ENCODE measurements around the gene HNRNPA1.
A peak's percentile ranks its signal among the peaks of the same experiment; 100 is the strongest.
"Not testable (repeated sequence)": the region's sequence is repeated elsewhere in the genome, so short reads cannot be mapped to it uniquely, and the experiment has no call there.

Gene HNRNPA1

DNA sequence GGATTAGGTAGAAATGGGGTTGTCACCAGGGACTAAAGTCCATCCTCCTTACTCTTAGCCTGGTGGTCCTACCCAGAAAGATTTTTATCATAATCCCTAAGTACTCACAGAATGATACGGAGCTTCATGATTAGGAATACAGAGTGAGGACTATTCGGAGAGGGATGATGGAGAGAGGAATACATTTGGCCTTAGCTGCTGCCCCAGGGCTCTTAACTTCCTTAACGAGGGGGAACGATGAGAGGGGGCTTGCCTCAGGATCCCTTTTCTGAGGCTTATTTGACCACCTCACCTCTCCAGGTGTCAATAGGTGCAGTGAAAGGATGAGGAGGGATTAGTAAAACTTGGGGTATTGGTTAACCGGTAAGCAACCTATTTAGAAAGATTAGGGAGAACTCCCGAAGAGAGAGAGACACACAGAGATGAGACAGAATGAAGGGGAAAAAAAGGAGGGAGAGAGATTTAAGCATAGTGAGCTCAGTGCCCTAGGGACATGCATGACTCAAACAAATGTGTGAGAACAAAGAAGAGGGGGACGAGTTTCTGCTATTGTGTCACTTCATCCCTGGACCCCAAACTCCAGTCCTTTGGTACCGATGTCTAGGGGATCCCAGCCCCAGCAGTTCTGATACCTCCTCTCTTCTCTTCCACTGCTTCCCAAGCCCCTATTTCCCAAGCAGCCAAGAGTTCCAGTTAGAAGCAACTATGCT lies 19.1 kb downstream of the HNRNPA1 start:
- no peak for DNase-seq

DNA sequence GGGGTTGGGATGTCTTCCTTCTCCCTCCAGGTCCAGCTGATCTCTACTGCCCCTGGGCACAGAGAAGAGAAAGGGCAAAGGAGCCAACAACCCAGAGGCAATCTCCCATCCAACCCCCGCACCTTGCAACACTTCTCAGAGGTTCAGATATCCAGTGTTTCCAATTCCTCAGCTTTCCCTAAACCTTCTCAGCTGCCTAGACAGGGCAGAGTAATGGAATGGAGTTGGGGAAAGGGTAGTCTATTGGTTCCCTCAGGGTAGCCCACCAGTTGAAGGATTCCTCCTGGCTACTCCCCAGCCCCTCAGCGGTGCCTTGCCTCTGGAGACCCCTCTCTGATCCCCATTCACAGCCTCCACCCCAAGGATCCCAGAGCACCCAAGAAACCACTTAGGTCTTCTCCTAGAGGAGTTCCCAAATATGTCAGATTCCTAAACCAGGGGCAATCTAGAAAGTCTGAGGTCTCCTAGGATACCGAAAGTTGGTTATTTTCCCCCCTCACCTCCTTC lies 19.8 kb downstream of the HNRNPA1 start:
- no peak for DNase-seq

DNA sequence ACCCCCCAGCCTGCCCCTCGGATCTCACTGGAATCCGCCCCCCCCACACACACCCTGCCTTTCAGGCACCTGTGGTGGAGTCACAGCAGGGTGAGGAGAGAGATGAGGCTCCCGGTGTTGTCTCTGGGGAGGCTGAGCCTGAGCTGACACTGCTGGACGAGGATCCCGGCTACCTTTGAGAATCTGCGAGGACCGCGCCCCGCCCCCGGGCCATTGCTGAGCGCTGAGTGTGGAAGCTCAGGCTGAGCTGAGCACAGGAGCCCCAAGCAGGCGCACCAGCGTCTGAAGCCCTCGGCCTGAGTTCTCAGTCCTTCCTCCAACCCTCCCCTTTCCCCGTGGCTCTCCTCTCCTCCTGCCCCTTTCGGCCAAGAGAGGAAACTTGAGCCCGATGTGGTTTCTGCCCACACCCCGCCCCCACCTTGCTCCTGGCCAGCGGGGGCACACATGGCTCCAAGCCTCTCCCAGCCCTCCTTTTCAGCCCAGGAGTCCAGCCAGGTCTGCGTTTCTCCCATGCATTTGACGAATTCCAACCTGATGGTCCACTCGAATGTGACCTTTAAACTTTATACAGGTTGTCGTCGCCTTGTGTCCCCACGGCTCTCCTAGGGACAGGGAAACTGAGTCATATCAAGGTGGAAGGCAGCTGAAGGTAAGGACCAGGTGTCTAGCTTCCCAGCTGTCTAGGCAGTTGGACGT lies 20.4 kb downstream of the HNRNPA1 start, which contains the start of gene NFE2:
NFE2 (minus strand) TSS at position 284 of the 696 bp plus-strand sequence. CDS start 5,767 bp downstream, outside the sequence.
- peak; percentile 52 for DNase-seq

DNA sequence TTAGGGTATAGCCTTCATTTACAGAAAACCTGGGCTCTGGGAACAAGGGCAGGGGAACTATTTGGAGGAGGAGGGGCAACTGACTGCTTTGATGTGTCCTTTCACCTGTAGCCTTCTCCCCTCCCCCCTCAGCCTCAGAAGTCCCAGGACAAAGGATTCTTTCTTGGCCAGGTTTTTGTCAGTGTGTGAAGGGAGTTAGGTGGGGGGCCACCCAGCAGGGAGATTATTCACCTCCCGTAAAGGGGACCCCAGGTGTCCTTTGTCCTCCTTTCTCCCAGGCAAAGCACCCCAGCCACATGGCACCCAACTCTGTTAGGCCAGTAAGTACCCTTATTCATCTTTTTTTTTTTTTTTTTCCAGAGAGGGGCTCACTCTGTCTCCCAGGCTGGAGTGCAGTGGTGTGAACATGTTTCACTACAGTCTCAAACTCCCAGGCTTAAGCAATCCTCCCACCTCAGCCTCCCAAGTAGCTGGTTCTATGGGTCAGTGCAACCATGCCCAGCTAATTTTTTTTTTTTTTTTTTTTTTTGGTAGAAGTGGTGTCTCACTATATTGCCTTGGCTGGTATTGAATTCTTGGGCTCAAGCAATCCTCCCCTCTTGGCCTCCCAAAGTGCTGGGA lies 21.0 kb downstream of the HNRNPA1 start:
- no peak for DNase-seq

GRCh38 chr12:54303640-54304039 lies 23.1 kb downstream of the HNRNPA1 start:
- DNase-seq, result no peak

- peak; percentile 78 for DNase-seq
Measured at GRCh38 chr12:54304187-54304810, 23.8 kb downstream of the HNRNPA1 start.

GRCh38 chr12:54306925-54307741 lies 26.6 kb downstream of the HNRNPA1 start:
- DNase-seq, result peak; percentile 81

DNA sequence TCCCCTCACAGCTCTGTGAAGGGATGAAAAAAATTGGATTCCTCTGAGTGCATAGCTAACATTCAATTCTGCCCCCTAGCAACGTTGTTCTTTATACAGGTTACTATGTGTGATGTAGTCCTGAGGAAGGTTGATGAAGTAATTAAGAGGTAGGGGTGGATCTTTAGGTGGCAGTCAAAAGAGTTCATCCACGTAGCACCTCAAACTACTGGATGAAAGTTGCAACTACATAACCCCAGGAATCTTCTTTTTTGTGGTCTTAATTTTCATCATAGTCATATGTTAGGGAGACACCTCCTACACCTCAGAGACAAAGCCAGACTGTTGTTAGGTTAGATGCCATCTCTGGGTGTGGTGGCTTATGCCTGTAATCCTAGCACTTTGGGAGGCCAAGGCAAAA lies 30.5 kb downstream of the HNRNPA1 start:
- no peak for DNase-seq

- not testable (repeated sequence) for DNase-seq
Measured at GRCh38 chr12:54312309-54312708, 31.8 kb downstream of the HNRNPA1 start.

GRCh38 chr12:54321363-54321762 lies 40.8 kb downstream of the HNRNPA1 start:
- no peak for DNase-seq

DNA sequence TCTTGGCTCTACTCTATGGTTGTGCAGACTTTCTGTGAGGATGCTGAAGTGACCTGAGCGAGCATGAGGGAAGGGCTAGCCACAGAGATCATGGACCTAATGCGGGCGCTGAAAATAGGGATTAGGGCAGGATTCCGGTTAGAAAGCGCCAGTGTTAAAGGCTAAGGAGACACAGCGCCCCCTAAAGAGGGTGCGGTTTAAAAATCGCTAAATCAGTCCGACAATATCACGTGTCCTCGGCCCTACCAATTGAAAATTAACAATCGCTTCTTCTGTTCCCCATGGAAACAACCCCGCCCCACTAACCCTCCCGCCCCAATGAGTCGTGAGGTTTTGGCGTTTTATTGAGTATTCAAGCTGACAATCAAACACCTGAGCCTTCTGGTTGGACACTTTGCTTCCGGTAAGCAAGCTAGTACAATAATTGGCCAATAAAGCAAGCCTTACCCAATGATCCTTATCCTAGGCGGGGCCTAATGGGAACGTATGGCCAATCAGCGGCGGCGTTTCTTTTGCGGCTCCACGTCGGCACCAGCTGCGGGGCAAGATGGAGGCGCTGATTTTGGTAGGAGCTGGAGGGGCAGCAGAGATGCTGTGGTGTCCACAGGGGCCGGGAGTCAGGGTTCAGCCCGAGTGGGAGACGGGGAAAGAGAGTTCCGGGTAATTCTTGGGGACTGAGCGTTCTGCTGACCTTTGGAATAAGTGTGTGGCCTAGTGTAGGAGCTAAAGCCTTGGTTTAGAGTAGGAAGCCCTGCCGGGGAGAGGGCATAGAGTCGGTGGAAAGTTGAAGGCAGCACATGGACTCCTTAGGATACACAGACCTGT lies 44.3 kb downstream of the HNRNPA1 start, which contains the start of gene COPZ1:
COPZ1 (plus strand) TSS at position 515 of the 825 bp plus-strand sequence; CDS start at position 548, 33 bp downstream.
- DNase-seq, result peak; percentile 100

DNA sequence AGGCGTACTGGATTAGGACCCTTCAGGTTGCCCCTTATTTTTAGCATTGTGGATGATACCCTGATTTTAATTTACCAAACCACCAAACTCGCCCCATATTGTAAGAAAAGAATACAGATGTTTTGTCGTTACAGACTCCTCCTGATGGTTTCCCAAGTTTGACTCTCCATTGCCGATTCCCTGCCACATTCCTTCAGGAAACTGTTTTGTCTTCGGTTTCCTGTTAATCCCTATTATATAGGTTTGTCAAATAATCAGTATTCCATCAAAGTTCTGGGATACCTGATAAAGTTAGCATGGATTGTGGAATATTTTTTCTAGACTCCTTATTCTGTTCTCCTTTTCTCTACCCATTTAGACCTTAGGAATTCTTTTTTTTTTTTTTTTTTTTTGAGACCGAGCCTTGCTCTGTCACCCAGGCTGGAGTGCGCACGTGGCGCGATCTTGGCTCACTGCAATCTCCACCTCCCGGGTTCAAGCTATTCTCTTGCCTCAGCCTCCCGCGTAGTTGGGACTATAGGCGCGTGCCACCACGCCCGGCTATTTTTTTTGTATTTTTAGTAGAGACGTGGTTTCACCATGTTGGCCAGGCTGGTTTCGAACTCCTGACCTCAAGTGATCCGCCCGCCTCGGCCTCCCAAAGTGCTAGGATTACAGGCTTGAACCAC lies 45.0 kb downstream of the HNRNPA1 start:
- DNase-seq, result not testable (repeated sequence)

GRCh38 chr12:54328595-54329337 lies 48.2 kb downstream of the HNRNPA1 start:
- peak; percentile 40 for DNase-seq

DNA sequence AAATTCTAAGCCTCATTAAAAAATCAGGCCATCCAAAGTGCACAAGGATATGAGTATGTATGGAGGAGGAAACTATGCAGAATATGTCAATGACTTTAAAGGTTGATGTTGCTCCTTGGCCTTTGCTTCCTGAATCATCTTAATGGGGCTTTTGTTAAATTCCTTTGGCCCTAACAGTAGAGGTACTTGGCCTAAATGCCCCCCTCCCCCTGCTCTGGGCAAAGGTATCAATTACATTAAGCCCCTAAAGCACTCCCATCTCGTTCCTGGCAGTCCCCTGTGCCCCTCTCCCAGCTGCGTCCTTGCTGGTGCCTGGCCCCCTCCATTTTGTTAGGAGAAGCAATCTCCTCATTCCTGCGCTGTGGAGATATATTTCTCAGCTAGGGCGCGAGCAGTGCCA lies 49.2 kb downstream of the HNRNPA1 start:
- no peak for DNase-seq

- DNase-seq, result no peak
Measured at GRCh38 chr12:54330442-54330841, 49.9 kb downstream of the HNRNPA1 start.

GRCh38 chr12:54331461-54331860 lies 50.9 kb downstream of the HNRNPA1 start:
- DNase-seq, result no peak

DNA sequence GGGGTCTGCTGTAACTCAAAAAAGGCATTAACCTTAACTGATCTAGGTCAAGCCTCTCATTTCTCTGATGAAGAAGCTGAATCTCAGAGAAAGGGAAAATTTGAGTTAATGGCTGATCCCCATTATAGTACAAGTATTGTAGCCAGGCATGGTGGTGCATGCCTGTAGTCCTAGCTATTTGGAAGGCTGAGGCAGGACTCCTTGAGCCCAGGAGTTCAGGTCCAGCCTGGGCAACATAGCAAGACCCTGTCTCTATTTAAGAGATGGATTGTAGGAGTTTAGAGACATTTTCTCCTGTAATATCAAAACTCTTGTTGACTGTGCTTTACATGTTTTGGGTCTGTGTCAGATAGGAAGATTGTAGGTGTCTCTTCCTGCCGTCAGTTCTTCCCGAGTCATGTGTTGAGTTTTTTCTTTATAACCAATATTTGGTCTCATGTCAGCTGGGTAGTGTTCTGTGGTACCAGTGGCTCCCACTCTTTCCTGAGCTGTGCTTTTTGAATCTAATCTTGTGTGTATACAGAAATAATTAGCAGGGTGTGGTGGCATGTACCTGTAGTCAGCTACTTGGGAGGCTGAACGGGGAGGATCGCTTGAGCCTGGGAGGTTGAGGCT lies 53.0 kb downstream of the HNRNPA1 start:
- no peak for DNase-seq
